Vagina (tissue), 2 donors: Measurements from ENCODE around the gene CSGALNACT2.

ENCODE experiments used
- CTCF ChIP-seq, 3 experiments: fragments of 450-650 bp in 2 of 3; fragments of 200-600 bp in 1 of 3; sonication (generic) in 1 of 3; IDR thresholded peaks; one replicate each; pipeline ENCODE4 v1.5.1; 2017 to 2019; ENCODE audit warnings: antibody characterized with exemption in 3 of 3, mild to moderate bottlenecking in 2 of 3, moderate library complexity in 2 of 3
- POLR2A ChIP-seq, 2 donors: fragments of 450-650 bp; IDR thresholded peaks; one replicate each; pipeline ENCODE4 v1.6.1; 2017; ENCODE audit warnings: antibody characterized with exemption in 2 of 2, mild to moderate bottlenecking in 2 of 2, moderate library complexity in 2 of 2

- TF ChIP-seq POLR2A (IDR thresholded peaks at IDR 0.05) (no peak), CTCF (IDR thresholded peaks at IDR 0.05) (no peak)
Measured at GRCh38 chr10:43209651-43210141, 71.5 kb downstream of the CSGALNACT2 start.
